ENCODE results near the gene NR2C1.

NR2C1 gene

DNA sequence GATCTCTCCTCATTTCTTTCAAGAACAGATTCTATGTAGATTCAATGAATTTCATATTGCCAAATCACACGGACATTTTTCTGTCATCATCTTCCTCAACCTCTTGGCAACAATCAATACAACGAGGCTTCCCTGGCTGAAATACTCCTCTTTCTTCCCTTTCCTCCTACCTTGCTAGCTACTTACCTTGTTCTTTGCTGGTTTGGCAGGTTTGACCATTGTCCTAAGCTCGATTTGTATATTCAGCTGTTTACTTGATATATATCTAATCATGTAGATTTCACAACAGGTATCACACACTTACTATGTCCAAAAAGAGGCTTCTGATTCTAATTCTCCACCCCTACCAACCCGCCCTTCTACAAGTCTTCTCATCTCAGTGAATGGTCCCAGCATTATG lies 93.5 kb downstream of the NR2C1 start:
- TF ChIP-seq, protein P1, sequence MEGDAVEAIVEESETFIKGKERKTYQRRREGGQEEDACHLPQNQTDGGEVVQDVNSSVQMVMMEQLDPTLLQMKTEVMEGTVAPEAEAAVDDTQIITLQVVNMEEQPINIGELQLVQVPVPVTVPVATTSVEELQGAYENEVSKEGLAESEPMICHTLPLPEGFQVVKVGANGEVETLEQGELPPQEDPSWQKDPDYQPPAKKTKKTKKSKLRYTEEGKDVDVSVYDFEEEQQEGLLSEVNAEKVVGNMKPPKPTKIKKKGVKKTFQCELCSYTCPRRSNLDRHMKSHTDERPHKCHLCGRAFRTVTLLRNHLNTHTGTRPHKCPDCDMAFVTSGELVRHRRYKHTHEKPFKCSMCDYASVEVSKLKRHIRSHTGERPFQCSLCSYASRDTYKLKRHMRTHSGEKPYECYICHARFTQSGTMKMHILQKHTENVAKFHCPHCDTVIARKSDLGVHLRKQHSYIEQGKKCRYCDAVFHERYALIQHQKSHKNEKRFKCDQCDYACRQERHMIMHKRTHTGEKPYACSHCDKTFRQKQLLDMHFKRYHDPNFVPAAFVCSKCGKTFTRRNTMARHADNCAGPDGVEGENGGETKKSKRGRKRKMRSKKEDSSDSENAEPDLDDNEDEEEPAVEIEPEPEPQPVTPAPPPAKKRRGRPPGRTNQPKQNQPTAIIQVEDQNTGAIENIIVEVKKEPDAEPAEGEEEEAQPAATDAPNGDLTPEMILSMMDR (IDR thresholded peaks at IDR 0.05; ENCODE audit: control extremely low read depth, extremely low read depth, low read depth, missing control alignments), result no peak
- ChIA-PET POLR2A (interaction anchor here (0.7 kb wide), 1 partner anchor 94 kb away, joined by 5 read pairs; no protein-coding TSS in a partner anchor), CTCF (no interaction called here)
- DNase-seq (ENCODE audit: extremely low spot score), result no peak

DNA sequence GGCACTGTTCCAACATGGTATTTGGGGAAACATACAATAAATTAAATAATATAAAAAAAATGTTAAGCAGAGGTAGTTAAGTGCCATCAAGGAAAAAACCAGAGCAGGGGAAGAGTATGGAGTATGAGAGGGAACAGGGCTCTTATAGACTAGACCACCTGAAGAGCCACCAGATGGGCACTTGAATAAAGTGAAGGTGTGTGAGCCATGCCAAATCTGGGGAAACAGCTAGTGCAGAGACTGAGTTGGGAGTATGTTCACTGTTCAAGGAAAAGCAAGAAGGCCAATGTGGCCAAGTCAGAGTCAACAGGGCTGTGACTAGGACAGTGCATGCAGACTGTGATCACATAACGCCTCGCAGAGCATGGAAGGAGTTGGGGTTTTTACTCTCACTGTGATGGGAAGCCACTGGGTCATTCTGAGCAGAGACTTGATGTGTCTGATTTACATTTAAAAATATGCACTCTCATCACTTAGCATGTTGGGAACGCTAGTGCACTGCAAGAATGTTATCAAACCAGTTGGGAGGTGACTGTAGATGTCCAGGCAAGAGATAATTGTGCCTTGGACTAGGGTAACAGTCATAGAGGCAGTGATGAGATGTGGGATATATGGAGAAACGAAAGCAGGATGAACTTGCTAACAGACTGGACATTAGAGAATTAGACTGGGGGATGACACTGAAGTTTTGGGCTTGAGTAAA lies 95.5 kb downstream of the NR2C1 start:
- ChIA-PET POLR2A (no interaction called here), CTCF (interaction anchor here (0.9 to 1.4 kb wide), 2 partner anchors 8 to 12 kb away, joined by 3 to 4 read pairs; no protein-coding TSS in a partner anchor)
- TF ChIP-seq, protein P1 (IDR thresholded peaks at IDR 0.05; ENCODE audit: control extremely low read depth, extremely low read depth, low read depth, missing control alignments), result no peak
- no peak for DNase-seq (ENCODE audit: extremely low spot score)

DNA sequence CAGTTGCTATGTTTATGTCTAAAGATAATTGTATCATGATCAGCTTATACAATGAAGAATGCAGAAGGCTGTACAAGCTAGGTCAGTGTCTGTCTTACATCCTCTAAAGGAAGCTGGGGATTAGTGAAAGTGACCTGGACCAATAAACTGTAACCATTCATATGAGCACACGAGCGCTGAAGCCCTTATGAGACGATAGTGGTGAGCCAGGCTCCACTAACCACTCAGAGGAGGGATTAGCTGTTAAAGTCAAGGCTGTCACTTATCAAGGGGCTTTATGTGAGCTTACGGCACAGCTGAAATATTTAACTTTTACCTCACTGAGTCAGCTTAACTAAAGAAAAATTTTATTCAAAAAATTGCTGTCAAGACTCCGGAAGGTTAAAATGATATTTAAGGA lies 100.2 kb downstream of the NR2C1 start:
- no peak for DNase-seq (ENCODE audit: extremely low spot score)
- ChIA-PET POLR2A (no interaction called here), CTCF (interaction anchor here (0.6 to 1.4 kb wide), 7 partner anchors 8 to 536 kb away, joined by 3 to 10 read pairs (median 3); partner anchors contain the start of gene NR2C1)
- TF ChIP-seq, protein P1 (IDR thresholded peaks at IDR 0.05; ENCODE audit: control extremely low read depth, extremely low read depth, low read depth, missing control alignments), result no peak

DNA sequence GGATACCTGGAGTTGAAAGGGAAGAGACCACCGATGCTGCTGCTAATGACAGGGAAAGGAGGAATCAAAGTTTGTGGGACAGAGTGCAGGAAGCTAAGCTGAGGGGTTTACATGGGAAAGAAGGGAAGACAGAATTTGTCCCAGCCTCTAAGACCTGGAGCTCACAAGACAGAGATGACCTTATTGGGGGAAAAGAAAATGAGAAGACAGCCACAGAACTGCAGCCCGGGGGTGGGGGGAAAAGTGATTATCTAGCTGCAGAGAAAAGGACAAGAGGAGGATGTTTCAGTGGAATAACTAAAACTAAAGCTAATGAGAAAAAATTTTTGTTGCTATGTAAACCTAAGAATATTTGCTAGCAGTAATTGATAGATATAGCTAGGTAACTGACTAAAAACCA lies 100.6 kb downstream of the NR2C1 start:
- ChIA-PET POLR2A (no interaction called here), CTCF (interaction anchor here (0.6 to 4.0 kb wide), 8 partner anchors 8 to 537 kb away, joined by 3 to 13 read pairs (median 3); partner anchors contain the start of gene NR2C1)
- no peak for DNase-seq (ENCODE audit: extremely low spot score)
- TF ChIP-seq, protein P1 (IDR thresholded peaks at IDR 0.05; ENCODE audit: control extremely low read depth, extremely low read depth, low read depth, missing control alignments), result no peak

DNA sequence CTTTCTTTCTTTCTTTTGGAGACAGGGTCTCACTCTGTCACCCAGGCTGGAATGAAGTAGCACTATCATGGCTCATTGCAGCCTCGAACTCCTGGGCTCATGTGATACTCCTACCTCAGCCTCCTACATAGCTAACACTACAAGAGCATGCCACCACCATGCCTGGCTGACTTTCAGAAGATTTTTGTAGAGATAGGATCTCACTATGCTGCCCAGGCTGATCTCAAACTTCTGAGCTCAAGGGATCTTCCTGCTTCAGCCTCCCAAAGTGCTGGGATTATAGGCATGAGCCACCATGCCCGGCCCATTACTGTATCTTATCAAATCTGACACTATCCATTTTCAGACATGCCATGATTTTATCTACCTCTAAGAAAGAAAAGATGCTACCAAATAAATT lies 101.5 kb downstream of the NR2C1 start:
- no peak for DNase-seq (ENCODE audit: extremely low spot score)
- POLR2A ChIA-PET, result interaction anchor here (0.6 kb wide), 1 partner anchor 319 kb away, joined by 4 read pairs; no protein-coding TSS in a partner anchor
- CTCF ChIA-PET, result interaction anchor here (1.2 to 4.0 kb wide), 4 partner anchors 9 to 19 kb away, joined by 3 to 13 read pairs (median 6); no protein-coding TSS in a partner anchor
- TF ChIP-seq, protein P1 (IDR thresholded peaks at IDR 0.05; ENCODE audit: control extremely low read depth, extremely low read depth, low read depth, missing control alignments), result no peak

DNA sequence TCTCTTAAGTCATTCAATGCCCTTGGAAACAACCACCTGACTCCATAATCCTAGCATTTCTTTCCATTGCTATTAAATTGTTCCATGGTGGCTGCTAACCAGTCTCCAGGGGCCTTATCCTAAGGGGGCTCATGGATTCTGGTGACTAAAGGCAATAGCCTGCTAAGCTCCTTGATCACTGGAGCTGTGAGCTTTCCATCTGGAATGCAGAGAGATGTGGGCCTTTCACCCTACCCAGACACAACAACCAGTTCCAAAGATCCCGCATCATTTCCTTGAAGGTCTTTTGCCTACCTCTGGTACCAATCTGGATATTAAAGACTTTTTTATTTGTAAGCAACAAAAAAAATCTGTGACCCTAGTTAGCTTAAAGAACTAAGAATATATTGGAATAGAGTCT lies 102.9 kb downstream of the NR2C1 start:
- ChIA-PET CTCF (interaction anchor here (0.9 to 4.0 kb wide), 6 partner anchors 8 to 95 kb away, joined by 3 to 13 read pairs (median 3); no protein-coding TSS in a partner anchor), POLR2A (no interaction called here)
- DNase-seq (ENCODE audit: extremely low spot score), result no peak
- TF ChIP-seq, protein P1 (IDR thresholded peaks at IDR 0.05; ENCODE audit: control extremely low read depth, extremely low read depth, low read depth, missing control alignments), result no peak
